ENCODE data around the gene B4GALT2. TPM values are rescaled to one million over a fixed set of nuclear protein-coding genes. Genes with fewer than 3 reads are reported as not detected.

B4GALT2 gene
- total RNA-seq, 6 experiments from 2014 or later = 87.8 to 107 (median 98.8) TPM

GRCh38 chr1:43944860-43945259 is 34.1 kb upstream of the B4GALT2 start:
- Mint-ChIP-seq H3K27me3 (ENCODE audit: insufficient read depth) (no peaks in the 10 kb centered on the region), H3K36me3 (ENCODE audit: low read depth) (no peaks in the 10 kb centered on the region), H3K9me3 (no peaks in the 10 kb centered on the region), H3K27ac (no peak overlapping the region), H3K4me1 (ENCODE audit: low read depth) (peaks cover 34% of the 10 kb centered on the region), H3K4me3 (no peak overlapping the region)
- TF ChIP-seq CTCF (IDR thresholded peaks at IDR 0.05) = no peak
- no peak for DNase-seq

- peak overlapping the region; percentile 92 for H3K4me3 Mint-ChIP-seq
- peaks cover 41% of the 10 kb centered on the region for H3K4me1 Mint-ChIP-seq (ENCODE audit: low read depth)
- TF ChIP-seq CTCF (IDR thresholded peaks at IDR 0.05) = no peak
- peak overlapping the region; percentile 93 for H3K27ac Mint-ChIP-seq
- no peaks in the 10 kb centered on the region for H3K27me3 Mint-ChIP-seq (ENCODE audit: insufficient read depth)
- no peak for DNase-seq
- peaks cover 8% of the 10 kb centered on the region for H3K36me3 Mint-ChIP-seq (ENCODE audit: low read depth)
- H3K9me3 Mint-ChIP-seq = no peaks in the 10 kb centered on the region
These were observed 33.3 kb upstream of the B4GALT2 start for GRCh38 chr1:43945674-43946235.

GRCh38 chr1:43946236-43947060 is 32.6 kb upstream of the B4GALT2 start, which contains the start of gene IPO13:
Gene IPO13, plus strand, starts transcription at chr1:43946950. Its CDS starts 651 bp downstream, at chr1:43947601.
- Mint-ChIP-seq H3K4me1 (ENCODE audit: low read depth) (peaks cover 48% of the 10 kb centered on the region), H3K27ac (peak within 1 kb of the TSS; percentile 93), H3K36me3 (ENCODE audit: low read depth) (peaks cover 13% of the 10 kb centered on the region), H3K27me3 (ENCODE audit: insufficient read depth) (no peaks in the 10 kb centered on the region), H3K9me3 (no peaks in the 10 kb centered on the region), H3K4me3 (peak within 1 kb of the TSS; percentile 92)
- DNase-seq = peak; percentile 92
- peak; percentile 86 for TF ChIP-seq CTCF (IDR thresholded peaks at IDR 0.05)

GRCh38 chr1:43947061-43947873 is 31.7 kb upstream of the B4GALT2 start:
- no peaks in the 10 kb centered on the region for H3K27me3 Mint-ChIP-seq (ENCODE audit: insufficient read depth)
- H3K4me3 Mint-ChIP-seq = peak overlapping the region; percentile 92
- peaks cover 55% of the 10 kb centered on the region for H3K4me1 Mint-ChIP-seq (ENCODE audit: low read depth)
- no peak for DNase-seq
- no peak for TF ChIP-seq CTCF (IDR thresholded peaks at IDR 0.05)
- H3K27ac Mint-ChIP-seq = peak overlapping the region; percentile 93
- peaks cover 18% of the 10 kb centered on the region for H3K36me3 Mint-ChIP-seq (ENCODE audit: low read depth)
- H3K9me3 Mint-ChIP-seq = no peaks in the 10 kb centered on the region

GRCh38 chr1:43947874-43948437 is 31.1 kb upstream of the B4GALT2 start:
- Mint-ChIP-seq H3K4me3 (peak overlapping the region; percentile 92), H3K9me3 (no peaks in the 10 kb centered on the region), H3K36me3 (ENCODE audit: low read depth) (peaks cover 18% of the 10 kb centered on the region), H3K4me1 (ENCODE audit: low read depth) (peaks cover 55% of the 10 kb centered on the region), H3K27ac (peak overlapping the region; percentile 93), H3K27me3 (ENCODE audit: insufficient read depth) (no peaks in the 10 kb centered on the region)
- TF ChIP-seq CTCF (IDR thresholded peaks at IDR 0.05) = no peak
- no peak for DNase-seq

All from HFFc6 (cell line).